Mesothelial cell of epicardium (in vitro differentiated cells): ENCODE measurements around the gene PLCH2. TPM values are rescaled to one million over a fixed set of nuclear protein-coding genes. Genes with fewer than 3 reads are reported as not detected.

Experiments used
- DNase-seq, 2 experiments: peaks; one replicate each; pipeline ENCODE4 v3.0.0; 2021; ENCODE audit warnings: low spot score in 2 of 2; ENCODE audit not compliant: unreplicated experiment in 2 of 2
- H3K27ac Mint-ChIP-seq: 2 replicates; pipeline ENCODE4 v1.8.0; 2021; ENCODE audit warnings: mixed read lengths
- H3K27me3 Mint-ChIP-seq: 2 replicates; pipeline ENCODE4 v1.8.0; 2021; ENCODE audit warnings: low read depth, mixed read lengths
- H3K36me3 Mint-ChIP-seq: 2 replicates; pipeline ENCODE4 v1.8.0; 2021; ENCODE audit warnings: mixed read lengths
- H3K4me1 Mint-ChIP-seq: 2 replicates; pipeline ENCODE4 v1.8.0; 2021; ENCODE audit warnings: mixed read lengths
- H3K4me3 Mint-ChIP-seq: 2 replicates; pipeline ENCODE4 v1.8.0; 2021; ENCODE audit warnings: mild to moderate bottlenecking, moderate library complexity, mixed read lengths
- H3K9me3 Mint-ChIP-seq: 2 replicates; pipeline ENCODE4 v1.8.0; 2021; ENCODE audit warnings: mixed read lengths
- CTCF ChIP-seq: fragments of 200-600 bp; sonication (generic); IDR thresholded peaks from one replicate; pipeline ENCODE4 v1.5.0; 2021; ENCODE audit warnings: antibody characterized with exemption; ENCODE audit not compliant: unreplicated experiment
- total RNA-seq: library from RNA; stranded (reverse); gene quantifications from 3 replicates; pipeline ENCODE4 v1.2.1, GENCODE V29; 2021

Gene PLCH2
- total RNA-seq, 1 donor from 2014 or later = 1.7 TPM

- Mint-ChIP-seq H3K9me3 (no peaks in the 10 kb centered on the region), H3K4me1 (peaks cover 6% of the 10 kb centered on the region), H3K27ac (no peak overlapping the region), H3K4me3 (no peak overlapping the region), H3K27me3 (peaks cover 29% of the 10 kb centered on the region), H3K36me3 (no peaks in the 10 kb centered on the region)
- TF ChIP-seq CTCF = no peak
- DNase-seq = no peak
Observed at GRCh38 chr1:2429780-2430591, 46.1 kb upstream of the PLCH2 start.

GRCh38 chr1:2430592-2430973 lies 45.5 kb upstream of the PLCH2 start:
- no peak for TF ChIP-seq CTCF
- no peaks in the 10 kb centered on the region for H3K9me3 Mint-ChIP-seq
- H3K27ac Mint-ChIP-seq = no peak overlapping the region
- peaks cover 29% of the 10 kb centered on the region for H3K27me3 Mint-ChIP-seq
- H3K36me3 Mint-ChIP-seq = no peaks in the 10 kb centered on the region
- H3K4me3 Mint-ChIP-seq = no peak overlapping the region
- DNase-seq = no peak
- peaks cover 6% of the 10 kb centered on the region for H3K4me1 Mint-ChIP-seq

- peaks cover 6% of the 10 kb centered on the region for H3K4me1 Mint-ChIP-seq
- H3K36me3 Mint-ChIP-seq = no peaks in the 10 kb centered on the region
- H3K9me3 Mint-ChIP-seq = no peaks in the 10 kb centered on the region
- no peak for TF ChIP-seq CTCF
- H3K4me3 Mint-ChIP-seq = no peak overlapping the region
- no peak overlapping the region for H3K27ac Mint-ChIP-seq
- peaks cover 27% of the 10 kb centered on the region for H3K27me3 Mint-ChIP-seq
- no peak for DNase-seq
Observed at GRCh38 chr1:2431103-2431502, 45.0 kb upstream of the PLCH2 start.

GRCh38 chr1:2431518-2431917 lies 44.6 kb upstream of the PLCH2 start:
- peaks cover 6% of the 10 kb centered on the region for H3K4me1 Mint-ChIP-seq
- no peaks in the 10 kb centered on the region for H3K9me3 Mint-ChIP-seq
- no peak for DNase-seq
- no peaks in the 10 kb centered on the region for H3K36me3 Mint-ChIP-seq
- no peak overlapping the region for H3K4me3 Mint-ChIP-seq
- H3K27me3 Mint-ChIP-seq = peaks cover 27% of the 10 kb centered on the region
- no peak for TF ChIP-seq CTCF
- no peak overlapping the region for H3K27ac Mint-ChIP-seq

GRCh38 chr1:2432441-2432844 lies 43.6 kb upstream of the PLCH2 start:
- peaks cover 6% of the 10 kb centered on the region for H3K4me1 Mint-ChIP-seq
- H3K27ac Mint-ChIP-seq = no peak overlapping the region
- DNase-seq = no peak
- H3K9me3 Mint-ChIP-seq = no peaks in the 10 kb centered on the region
- no peak overlapping the region for H3K4me3 Mint-ChIP-seq
- H3K27me3 Mint-ChIP-seq = peaks cover 33% of the 10 kb centered on the region
- no peaks in the 10 kb centered on the region for H3K36me3 Mint-ChIP-seq
- no peak for TF ChIP-seq CTCF
